Activated naive CD4-positive, alpha-beta T cell treated with anti-CD3 and anti-CD28 coated beads, Interleukin-2, amount 50 U/mL, for 24 hours (primary cell): ENCODE results near the gene BEX1.
"Not testable (repeated sequence)": the region's sequence is repeated elsewhere in the genome, so short reads cannot be mapped to it uniquely, and the experiment has no call there.

ENCODE experiments used
- H3K27ac Mint-ChIP-seq: one replicate; pipeline ENCODE4 v1.8.0; 2021; ENCODE audit warnings: mild to moderate bottlenecking, mixed read lengths
- H3K27me3 Mint-ChIP-seq: one replicate; pipeline ENCODE4 v1.8.0; 2021; ENCODE audit warnings: mixed read lengths
- H3K36me3 Mint-ChIP-seq: one replicate; pipeline ENCODE4 v1.8.0; 2021; ENCODE audit warnings: mixed read lengths
- H3K4me1 Mint-ChIP-seq: one replicate; pipeline ENCODE4 v1.8.0; 2021; ENCODE audit warnings: mixed read lengths
- H3K4me3 Mint-ChIP-seq: one replicate; pipeline ENCODE4 v1.8.0; 2021; ENCODE audit warnings: mild to moderate bottlenecking, mixed read lengths
- H3K9me3 Mint-ChIP-seq: one replicate; pipeline ENCODE4 v1.8.0; 2021; ENCODE audit warnings: mixed read lengths

The BEX1 gene

DNA sequence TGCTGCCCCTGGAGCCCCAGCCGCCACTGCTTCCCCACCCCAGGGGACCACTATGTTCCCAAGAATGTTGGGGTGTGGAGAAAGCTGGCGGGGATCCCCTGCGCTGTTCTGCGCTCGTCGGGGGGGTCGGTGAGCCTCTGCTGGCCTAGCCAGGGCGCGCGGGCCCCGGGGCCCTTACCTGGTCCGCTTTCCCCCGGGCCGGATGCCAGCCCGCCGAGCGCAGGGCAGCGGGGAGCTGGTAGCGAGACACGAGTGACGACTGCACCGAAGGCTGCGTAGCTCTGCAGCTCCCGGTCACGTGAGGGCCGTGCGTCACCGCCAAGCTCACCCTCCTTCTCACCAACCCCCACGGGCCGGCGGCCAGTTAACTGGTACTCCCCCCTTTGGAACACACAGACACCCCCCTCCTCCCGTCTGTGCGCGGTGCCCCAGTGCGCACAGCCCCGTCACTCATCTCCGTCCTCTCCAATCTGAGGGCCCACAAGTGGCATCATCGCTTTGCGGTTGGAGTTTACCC, at the start of gene BEX1:
TSS of gene BEX1 (minus strand) at position 254 of the 517 bp plus-strand sequence. CDS start 897 bp downstream, outside the sequence.
- Mint-ChIP-seq H3K9me3 (no peaks in the 10 kb centered on the region), H3K4me3 (peak within 1 kb of the TSS; percentile 42), H3K27ac (no peak within 1 kb of the TSS), H3K4me1 (no peaks in the 10 kb centered on the region), H3K36me3 (no peaks in the 10 kb centered on the region), H3K27me3 (peaks cover 9% of the 10 kb centered on the region)

DNA sequence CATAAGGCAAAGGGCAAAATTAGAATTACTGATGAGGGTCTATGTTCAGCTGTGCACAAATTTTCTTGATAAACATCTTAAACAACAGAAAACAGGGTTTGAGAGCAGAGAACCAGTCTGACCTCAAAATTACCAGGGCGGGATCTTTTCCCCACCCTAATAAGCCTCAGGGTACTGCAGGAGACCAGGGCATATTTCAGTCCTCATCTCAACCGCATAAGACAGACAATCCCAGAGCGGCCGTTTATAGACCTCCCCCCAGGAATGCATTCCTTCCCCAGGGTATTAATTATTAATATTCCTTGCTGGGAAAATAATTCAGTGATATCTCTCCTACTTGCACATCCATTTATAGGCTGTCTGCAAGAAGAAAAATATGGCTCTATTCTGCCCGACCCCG, 45.5 kb upstream of the BEX1 start:
- H3K27me3 Mint-ChIP-seq, H3K9me3 Mint-ChIP-seq, H3K4me1 Mint-ChIP-seq, H3K27ac Mint-ChIP-seq, H3K36me3 Mint-ChIP-seq, H3K4me3 Mint-ChIP-seq: not testable (repeated sequence)

DNA sequence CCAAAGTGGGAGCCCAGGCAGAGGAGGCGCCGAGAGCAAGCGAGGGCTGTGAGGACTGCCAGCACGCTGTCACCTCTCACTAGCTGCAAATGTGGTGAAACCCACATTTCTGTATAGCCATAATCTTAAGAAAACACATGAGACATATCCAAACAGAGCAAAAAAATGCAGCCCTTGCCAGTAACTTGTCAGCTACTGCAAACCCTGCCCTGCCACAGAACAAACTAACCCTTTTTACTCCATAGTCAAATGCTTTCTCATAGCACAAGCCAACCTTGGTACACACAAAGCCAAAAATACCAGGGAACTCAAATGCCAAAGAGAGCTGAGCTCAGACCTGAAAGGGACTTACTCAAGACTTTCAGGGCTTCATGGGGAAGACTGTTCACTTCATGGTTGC, 43.9 kb upstream of the BEX1 start:
- Mint-ChIP-seq H3K9me3 (no peaks in the 10 kb centered on the region), H3K36me3 (no peaks in the 10 kb centered on the region), H3K4me1 (no peaks in the 10 kb centered on the region), H3K4me3 (no peak overlapping the region), H3K27me3 (no peaks in the 10 kb centered on the region), H3K27ac (no peak overlapping the region)

DNA sequence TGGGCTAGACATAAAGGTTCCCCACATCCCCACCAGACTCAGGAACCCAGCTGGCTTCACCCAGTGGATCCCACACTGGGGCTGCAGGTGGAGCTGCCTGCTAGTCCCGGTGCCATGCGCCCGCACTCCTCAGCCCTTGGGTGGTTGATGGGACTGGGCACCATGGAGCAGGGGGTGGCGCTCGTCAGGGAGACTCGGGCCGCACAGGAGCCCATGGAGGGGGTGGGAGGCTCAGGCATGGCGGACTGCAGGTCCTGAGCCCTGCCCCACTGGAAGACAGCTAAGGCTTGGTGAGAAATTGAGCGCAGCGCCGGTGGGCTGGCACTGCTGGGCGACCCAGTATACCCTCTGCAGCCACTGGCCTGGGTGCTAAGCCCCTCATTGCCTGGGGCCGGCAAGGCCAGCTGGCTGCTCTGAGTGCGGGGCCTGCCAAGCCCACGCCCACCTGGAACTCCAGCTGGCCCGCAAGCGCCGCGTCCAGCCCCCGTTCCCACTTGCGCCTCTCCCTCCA, 43.3 kb upstream of the BEX1 start:
- H3K4me3 Mint-ChIP-seq, result not testable (repeated sequence)

DNA sequence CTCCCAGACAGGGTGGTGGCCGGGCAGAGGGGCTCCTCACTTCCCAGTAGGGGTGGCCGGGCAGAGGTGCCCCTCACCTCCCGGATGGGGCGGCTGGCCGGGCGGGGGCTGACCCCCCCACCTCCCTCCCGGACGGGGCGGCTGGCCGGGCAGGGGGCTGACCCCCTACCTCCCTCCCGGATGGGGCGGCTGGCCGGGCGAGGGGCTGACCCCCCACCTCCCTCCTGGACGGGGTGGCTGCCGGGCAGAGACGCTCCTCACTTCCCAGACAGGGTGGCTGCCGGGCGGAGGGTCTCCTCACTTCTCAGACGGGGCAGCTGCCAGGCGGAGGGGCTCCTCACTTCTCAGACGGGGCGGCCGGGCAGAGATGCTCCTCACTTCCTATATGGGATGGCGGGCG, 40.4 kb upstream of the BEX1 start:
- not testable (repeated sequence) for H3K36me3 Mint-ChIP-seq, H3K27ac Mint-ChIP-seq, H3K4me3 Mint-ChIP-seq, H3K4me1 Mint-ChIP-seq, H3K27me3 Mint-ChIP-seq, H3K9me3 Mint-ChIP-seq

More for the DNA sequence above, 43.3 kb upstream of the BEX1 start:
- H3K27me3 Mint-ChIP-seq, H3K9me3 Mint-ChIP-seq, H3K36me3 Mint-ChIP-seq, H3K27ac Mint-ChIP-seq, H3K4me1 Mint-ChIP-seq: not testable (repeated sequence)

DNA sequence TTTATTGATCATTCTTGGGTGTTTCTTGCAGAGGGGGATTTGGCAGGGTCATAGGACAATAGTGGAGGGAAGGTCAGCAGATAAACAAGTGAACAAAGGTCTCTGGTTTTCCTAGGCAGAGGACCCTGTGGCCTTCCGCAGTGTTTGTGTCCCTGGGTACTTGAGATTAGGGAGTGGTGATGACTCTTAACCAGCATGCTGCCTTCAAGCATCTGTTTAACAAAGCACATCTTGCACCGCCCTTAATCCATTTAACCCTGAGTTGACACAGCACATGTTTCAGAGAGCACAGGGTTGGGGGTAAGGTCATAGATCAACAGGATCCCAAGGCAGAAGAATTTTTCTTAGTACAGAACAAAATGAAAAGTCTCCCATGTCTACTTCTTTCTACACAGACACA, 39.9 kb upstream of the BEX1 start:
- H3K27me3 Mint-ChIP-seq, H3K4me3 Mint-ChIP-seq, H3K36me3 Mint-ChIP-seq, H3K4me1 Mint-ChIP-seq, H3K9me3 Mint-ChIP-seq, H3K27ac Mint-ChIP-seq: not testable (repeated sequence)

DNA sequence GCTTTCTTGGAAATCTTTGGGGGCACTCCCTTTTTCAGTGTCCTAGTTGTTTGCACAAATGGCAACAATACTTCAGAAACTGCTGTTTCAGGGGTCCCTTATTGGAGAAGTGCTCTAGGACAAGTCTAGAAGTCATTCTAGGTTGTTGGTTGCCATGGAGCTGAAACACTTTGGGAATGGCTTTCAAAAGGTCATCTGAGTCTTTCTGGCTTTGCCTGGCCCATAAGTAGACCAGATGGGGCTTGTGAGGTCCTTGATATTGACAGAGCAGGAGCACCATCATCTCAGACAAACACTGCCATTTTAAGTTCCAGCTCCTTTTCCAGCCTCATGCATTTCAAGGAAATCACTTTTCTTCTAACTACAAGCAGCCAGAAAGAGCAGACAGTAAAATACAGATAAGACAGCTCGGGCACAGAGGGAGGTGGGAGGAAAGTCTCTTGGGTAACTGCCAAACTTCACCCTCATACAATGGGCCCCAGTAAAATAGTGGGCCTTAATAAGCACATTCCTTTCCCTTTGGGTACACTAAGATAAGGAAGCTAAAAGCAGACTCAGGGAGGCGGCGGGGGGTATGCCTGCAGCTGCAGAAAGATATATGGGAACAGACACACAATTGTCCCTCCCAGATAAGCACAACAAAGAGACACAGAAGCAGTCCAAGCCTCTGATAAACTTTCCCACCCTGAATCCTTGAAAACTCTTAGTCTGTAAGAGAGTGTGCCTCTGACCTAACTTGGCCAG, 37.5 kb upstream of the BEX1 start:
- Mint-ChIP-seq H3K27me3 (no peaks in the 10 kb centered on the region), H3K4me1 (no peaks in the 10 kb centered on the region), H3K9me3 (no peaks in the 10 kb centered on the region), H3K27ac (no peak overlapping the region), H3K4me3 (no peak overlapping the region), H3K36me3 (no peaks in the 10 kb centered on the region)

DNA sequence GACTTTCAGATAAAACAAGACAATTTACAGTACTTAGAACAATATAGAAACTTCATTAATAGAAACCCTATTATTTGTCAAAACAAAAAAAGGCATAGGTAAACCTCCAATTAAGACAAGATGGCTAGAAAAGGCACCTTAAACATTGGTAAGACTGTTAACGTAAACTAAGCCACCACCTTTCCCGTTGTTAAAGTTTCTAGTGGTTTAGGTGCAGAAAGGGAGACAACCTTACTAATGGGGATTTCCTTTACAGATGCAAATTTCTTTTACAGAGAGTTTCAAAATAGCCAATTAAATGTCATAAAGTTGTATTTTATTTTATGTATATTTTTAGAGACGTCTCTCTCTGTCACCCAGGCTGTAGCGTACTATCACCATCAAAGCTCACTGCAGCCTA, 36.5 kb upstream of the BEX1 start:
- Mint-ChIP-seq H3K9me3 (no peaks in the 10 kb centered on the region), H3K27ac (no peak overlapping the region), H3K36me3 (no peaks in the 10 kb centered on the region), H3K4me1 (no peaks in the 10 kb centered on the region), H3K27me3 (no peaks in the 10 kb centered on the region), H3K4me3 (no peak overlapping the region)

DNA sequence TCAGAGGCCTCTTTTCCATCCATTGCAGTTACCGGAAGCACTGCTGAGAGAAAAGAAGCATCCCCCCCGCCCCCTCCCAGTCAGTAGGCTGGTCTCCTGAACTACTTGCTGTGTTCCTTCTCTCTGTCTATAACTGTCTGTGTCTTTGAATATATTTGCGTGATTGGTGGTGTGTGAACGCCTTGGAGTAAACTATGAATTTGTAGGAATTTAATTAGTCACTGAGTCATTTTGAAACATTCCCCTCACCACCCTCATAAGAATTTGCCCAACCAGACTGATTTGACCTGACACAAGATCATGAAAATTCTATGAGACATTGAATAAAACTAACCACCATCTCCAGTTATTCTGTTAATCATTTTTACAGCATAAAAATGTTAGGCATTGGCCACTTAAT, 35.7 kb upstream of the BEX1 start:
- Mint-ChIP-seq H3K9me3 (no peaks in the 10 kb centered on the region), H3K36me3 (no peaks in the 10 kb centered on the region), H3K27ac (no peak overlapping the region), H3K4me1 (no peaks in the 10 kb centered on the region), H3K4me3 (no peak overlapping the region), H3K27me3 (no peaks in the 10 kb centered on the region)

DNA sequence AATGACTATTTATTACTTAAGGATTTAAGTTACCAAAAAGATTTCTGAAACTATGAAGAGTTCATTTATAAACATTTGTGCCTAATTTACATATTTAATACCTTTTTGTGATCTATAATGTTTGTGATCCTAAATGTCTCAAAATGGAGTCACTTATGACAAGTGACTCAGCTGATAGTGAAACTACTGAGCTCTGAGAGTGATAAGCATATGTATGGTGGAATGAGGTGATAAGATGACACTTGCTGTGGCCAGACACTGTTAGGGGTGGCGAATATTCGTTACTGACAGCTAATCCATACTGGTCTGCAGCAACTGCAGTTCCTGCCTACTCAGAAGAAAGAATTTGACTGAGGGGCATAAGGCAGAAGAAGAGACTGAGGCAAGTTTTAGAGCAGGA, 34.5 kb upstream of the BEX1 start:
- no peak overlapping the region for H3K27ac Mint-ChIP-seq
- no peak overlapping the region for H3K4me3 Mint-ChIP-seq
- H3K9me3 Mint-ChIP-seq, result no peaks in the 10 kb centered on the region
- H3K4me1 Mint-ChIP-seq, result no peaks in the 10 kb centered on the region
- H3K36me3 Mint-ChIP-seq, result no peaks in the 10 kb centered on the region
- no peaks in the 10 kb centered on the region for H3K27me3 Mint-ChIP-seq

DNA sequence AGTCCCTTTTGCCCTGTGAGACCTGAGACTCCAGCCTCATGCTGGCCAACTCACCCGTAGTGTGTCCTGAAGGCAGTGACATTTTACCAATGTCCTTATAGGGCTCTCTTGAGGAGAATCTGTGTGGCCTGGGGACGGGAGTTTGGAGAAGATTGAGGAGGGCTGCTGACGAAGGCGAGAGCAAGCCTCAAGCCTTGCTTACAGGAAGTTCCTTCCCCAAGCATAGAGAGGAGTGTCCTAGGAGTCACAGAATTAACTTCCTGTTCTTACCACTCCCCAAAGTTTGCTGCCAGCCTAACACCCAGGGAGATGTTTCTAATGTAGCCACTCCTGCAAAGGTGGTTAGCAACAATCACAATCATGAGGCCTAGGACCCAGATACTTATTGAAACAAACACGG, 29.0 kb upstream of the BEX1 start, which contains the start of gene NXF3:
TSS of gene NXF3 (minus strand) at position 202 of the 400 bp plus-strand sequence. CDS start at position 82, 120 bp downstream.
- no peak within 1 kb of the TSS for H3K27ac Mint-ChIP-seq
- H3K36me3 Mint-ChIP-seq, result no peaks in the 10 kb centered on the region
- no peaks in the 10 kb centered on the region for H3K4me1 Mint-ChIP-seq
- H3K9me3 Mint-ChIP-seq, result no peaks in the 10 kb centered on the region
- no peaks in the 10 kb centered on the region for H3K27me3 Mint-ChIP-seq
- no peak within 1 kb of the TSS for H3K4me3 Mint-ChIP-seq

DNA sequence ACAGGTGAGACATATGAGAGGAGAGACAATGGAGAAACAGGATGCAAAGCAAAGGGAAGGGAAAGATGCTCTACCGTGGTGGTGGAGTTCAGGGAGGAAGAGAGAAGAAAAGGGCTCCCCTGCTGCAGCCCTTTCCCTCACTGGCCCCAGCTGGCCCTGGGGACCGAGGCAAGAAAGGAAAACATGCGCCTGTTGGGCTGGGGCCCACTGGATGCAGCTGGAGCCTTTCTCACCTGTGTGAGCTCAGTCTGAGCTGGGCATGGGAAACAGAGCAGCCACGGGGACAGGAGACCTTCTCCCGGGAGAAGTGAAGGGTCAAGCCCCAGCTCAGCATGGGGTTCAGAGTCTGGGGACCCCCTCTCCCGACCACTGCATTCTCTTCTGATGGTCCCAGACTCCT, 17.1 kb upstream of the BEX1 start:
- Mint-ChIP-seq H3K9me3 (no peaks in the 10 kb centered on the region), H3K36me3 (no peaks in the 10 kb centered on the region), H3K4me1 (no peaks in the 10 kb centered on the region), H3K27ac (no peak overlapping the region), H3K27me3 (peaks cover 3% of the 10 kb centered on the region), H3K4me3 (no peak overlapping the region)

DNA sequence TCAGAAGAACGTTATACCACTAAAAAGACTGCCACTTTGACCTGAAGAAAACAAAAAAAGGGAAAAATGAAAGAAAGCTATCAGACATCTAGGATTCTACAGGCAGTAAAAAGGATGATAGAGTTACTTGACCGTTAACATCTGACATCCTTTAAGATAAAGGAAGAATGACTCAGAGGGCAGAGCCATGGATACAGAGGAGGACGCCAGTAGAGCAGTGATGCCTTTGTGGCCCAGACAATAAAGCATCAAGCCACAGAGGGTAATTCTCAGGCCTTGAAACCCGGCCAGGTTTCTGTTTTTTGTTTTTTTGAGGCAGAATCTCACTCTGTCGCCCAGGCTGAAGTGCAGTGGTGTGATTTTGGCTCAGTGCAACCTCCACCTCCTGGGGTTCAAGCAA, 9.5 kb upstream of the BEX1 start:
- no peaks in the 10 kb centered on the region for H3K9me3 Mint-ChIP-seq
- peaks cover 5% of the 10 kb centered on the region for H3K27me3 Mint-ChIP-seq
- H3K27ac Mint-ChIP-seq, result no peak overlapping the region
- H3K36me3 Mint-ChIP-seq, result no peaks in the 10 kb centered on the region
- no peaks in the 10 kb centered on the region for H3K4me1 Mint-ChIP-seq
- H3K4me3 Mint-ChIP-seq, result no peak overlapping the region

DNA sequence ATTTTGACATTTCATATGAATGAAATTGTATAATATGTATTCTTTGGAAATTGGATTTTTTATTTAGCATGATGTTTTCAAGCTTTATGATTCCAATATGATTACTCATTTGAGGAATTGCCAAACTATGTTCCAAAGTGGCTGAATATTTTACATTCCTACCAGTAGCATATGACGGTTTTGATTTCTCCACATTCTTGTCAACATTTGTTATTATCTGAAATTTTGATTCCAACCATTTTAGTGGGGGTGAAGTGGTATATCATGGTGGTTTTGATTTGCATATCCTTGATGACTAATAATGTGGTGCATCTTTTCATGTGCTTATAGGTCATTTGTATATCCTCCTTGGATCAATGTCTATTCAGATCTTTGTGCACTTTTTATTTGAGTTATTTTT, 2.6 kb upstream of the BEX1 start:
- Mint-ChIP-seq H3K4me3 (no peak overlapping the region), H3K36me3 (no peaks in the 10 kb centered on the region), H3K9me3 (no peaks in the 10 kb centered on the region), H3K27ac (no peak overlapping the region), H3K4me1 (no peaks in the 10 kb centered on the region), H3K27me3 (peaks cover 10% of the 10 kb centered on the region)

DNA sequence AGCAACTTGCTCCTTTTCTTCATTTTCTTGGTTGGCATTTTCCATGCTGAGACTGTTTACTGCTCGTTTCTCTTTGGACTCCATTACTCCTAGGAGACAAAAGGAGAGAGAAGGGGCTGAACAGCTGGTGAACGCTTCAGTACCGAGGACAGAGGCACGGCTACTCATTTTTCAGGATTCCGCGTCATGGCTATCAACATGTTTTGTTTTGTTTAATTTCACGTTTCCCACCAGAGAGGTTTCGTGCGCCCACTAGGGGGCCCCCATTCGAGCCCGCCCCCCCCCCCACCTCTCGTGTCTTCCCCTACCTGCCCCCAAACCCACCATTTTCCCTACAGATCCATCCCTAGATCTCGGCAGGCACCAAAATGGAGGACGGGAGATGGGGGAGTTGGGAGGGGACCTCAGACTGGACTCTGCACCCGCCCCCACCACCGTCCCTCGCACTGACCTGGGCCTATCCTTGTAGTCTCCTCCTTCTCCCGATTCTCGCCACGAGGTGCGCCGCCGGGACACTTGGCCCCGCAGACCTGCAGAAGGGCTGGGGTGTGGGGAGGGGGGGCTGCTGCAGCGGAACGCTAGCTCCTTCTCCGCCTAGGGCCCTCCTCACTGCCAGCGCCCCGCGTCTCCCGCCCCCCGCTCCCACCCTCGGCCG, 653 bp downstream of the BEX1 start:
- H3K9me3 Mint-ChIP-seq, result no peaks in the 10 kb centered on the region
- H3K4me1 Mint-ChIP-seq, result no peaks in the 10 kb centered on the region
- no peak overlapping the region for H3K4me3 Mint-ChIP-seq
- H3K27ac Mint-ChIP-seq, result no peak overlapping the region
- H3K27me3 Mint-ChIP-seq, result peaks cover 9% of the 10 kb centered on the region
- H3K36me3 Mint-ChIP-seq, result no peaks in the 10 kb centered on the region

DNA sequence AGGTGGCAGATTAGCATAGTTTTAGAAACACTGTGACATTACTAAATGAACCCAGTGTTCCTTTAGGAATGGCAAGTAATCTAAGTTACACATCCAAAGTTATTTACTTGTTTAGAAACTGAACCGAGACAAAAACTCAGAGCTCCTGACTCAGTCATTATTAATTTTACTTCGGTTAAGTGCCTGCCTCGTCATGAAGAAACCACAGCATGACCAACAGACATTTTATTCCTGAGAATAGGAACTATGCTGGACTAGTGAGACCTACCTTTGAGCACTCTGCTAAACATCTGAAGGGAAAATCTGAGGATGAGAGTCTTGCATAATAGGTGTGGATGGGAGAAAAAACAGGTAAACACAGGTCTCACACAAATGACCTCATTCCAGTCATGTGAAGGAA, 2.5 kb downstream of the BEX1 start:
- H3K9me3 Mint-ChIP-seq, result no peaks in the 10 kb centered on the region
- no peak overlapping the region for H3K4me3 Mint-ChIP-seq
- H3K4me1 Mint-ChIP-seq, result no peaks in the 10 kb centered on the region
- H3K27me3 Mint-ChIP-seq, result peaks cover 10% of the 10 kb centered on the region
- no peak overlapping the region for H3K27ac Mint-ChIP-seq
- no peaks in the 10 kb centered on the region for H3K36me3 Mint-ChIP-seq
